ENCODE measurements around the gene TBX15.

DNA sequence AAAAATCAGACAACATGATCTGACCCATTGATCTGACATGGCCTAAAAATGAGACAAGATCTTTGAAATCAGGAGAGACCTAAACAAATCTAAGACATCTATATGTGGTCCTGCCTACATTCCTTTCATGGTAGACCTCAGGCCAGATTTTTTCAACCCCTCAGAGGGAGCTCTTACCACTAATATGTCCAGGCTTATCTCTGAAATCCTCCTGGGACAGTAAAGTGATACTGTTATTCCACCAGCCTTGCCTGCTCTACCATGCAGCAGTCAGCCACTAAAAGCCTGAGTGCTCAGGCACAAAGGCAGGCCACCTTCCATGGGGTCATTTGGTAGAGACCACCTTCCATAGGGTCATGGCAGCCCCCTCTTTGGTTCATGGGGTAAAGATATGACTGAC, 126.9 kb downstream of the TBX15 start:
- TF ChIP-seq EZH2 (optimal IDR thresholded peaks at IDR 0.05; ENCODE audit: low read depth, low read length) (no peak), CTCF (IDR thresholded peaks at IDR 0.05; ENCODE audit: low read length) (no peak), EZH2phosphoT487 (IDR thresholded peaks at IDR 0.05; ENCODE audit: low read length) (no peak)
